Measurements from ENCODE around the gene BCL7A.

The BCL7A gene

GRCh38 chr12:122026706-122027333, 5.1 kb downstream of the BCL7A start:
- Histone ChIP-seq H3K79me2 (ENCODE audit: insufficient read depth, low read length) (peaks cover 91% of the 10 kb centered on the region), H3F3A (ENCODE audit: low read depth) (no peaks in the 10 kb centered on the region)
- TF ChIP-seq EZH2phosphoT487 (IDR thresholded peaks at IDR 0.05; ENCODE audit: borderline replicate concordance) (no peak), CTCF (conservative IDR thresholded peaks at IDR 0.05; ENCODE audit: low read length) (no peak; the same call in 1 of the 2 replicates)

GRCh38 chr12:122028165-122028904, 6.7 kb downstream of the BCL7A start:
- Histone ChIP-seq H3K27me3 (ENCODE audit: insufficient read depth, low read length, poor library complexity, severe bottlenecking) (no peaks in the 10 kb centered on the region), H3K79me2 (ENCODE audit: insufficient read depth, low read length) (peaks cover 94% of the 10 kb centered on the region), H3K4me3 (ENCODE audit: low read length, poor library complexity, severe bottlenecking) (no peak overlapping the region), H3K36me3 (ENCODE audit: insufficient read depth, low read length) (peaks cover 3% of the 10 kb centered on the region; the same call in 1 of the 2 replicates), H3K4me2 (ENCODE audit: low read depth, low read length, poor library complexity, severe bottlenecking) (peak overlapping the region; percentile 39), H3K9me2 (replicated peaks; ENCODE audit: low read depth, low read length) (no peaks in the 10 kb centered on the region), H3K9ac (ENCODE audit: low read depth, low read length, poor library complexity, severe bottlenecking) (no peak overlapping the region), H3K4me1 (ENCODE audit: insufficient read depth, low read length, poor library complexity, severe bottlenecking) (peaks cover 9% of the 10 kb centered on the region), H3K9me3 (ENCODE audit: insufficient read depth, low read depth, low read length) (no peaks in the 10 kb centered on the region), H3F3A (ENCODE audit: low read depth) (no peaks in the 10 kb centered on the region), H2AFZ (ENCODE audit: low read length) (no peak overlapping the region), H4K20me1 (ENCODE audit: insufficient read depth, low read length, poor library complexity, severe bottlenecking) (peaks cover 51% of the 10 kb centered on the region)
- no peak for TF ChIP-seq CTCF (conservative IDR thresholded peaks at IDR 0.05; ENCODE audit: low read length)
- no peak for TF ChIP-seq EZH2phosphoT487 (IDR thresholded peaks at IDR 0.05; ENCODE audit: borderline replicate concordance)

More at GRCh38 chr12:122026706-122027333, 5.1 kb downstream of the BCL7A start:
- no peaks in the 10 kb centered on the region for H3K27me3 ChIP-seq (ENCODE audit: insufficient read depth, low read length, poor library complexity, severe bottlenecking)
- no peak overlapping the region for H3K9ac ChIP-seq (ENCODE audit: low read depth, low read length, poor library complexity, severe bottlenecking)
- H2AFZ ChIP-seq (ENCODE audit: low read length), result no peak overlapping the region
- peak overlapping the region; percentile 23 for H3K4me2 ChIP-seq (ENCODE audit: low read depth, low read length, poor library complexity, severe bottlenecking)
- no peaks in the 10 kb centered on the region for H3K9me2 ChIP-seq (replicated peaks; ENCODE audit: low read depth, low read length)
- peak overlapping the region; percentile 14 for H3K4me3 ChIP-seq (ENCODE audit: low read length, poor library complexity, severe bottlenecking)
- peaks cover 9% of the 10 kb centered on the region for H3K4me1 ChIP-seq (ENCODE audit: insufficient read depth, low read length, poor library complexity, severe bottlenecking)
- peaks cover 2% of the 10 kb centered on the region; the same call in 1 of the 2 replicates for H3K36me3 ChIP-seq (ENCODE audit: insufficient read depth, low read length)
- peaks cover 55% of the 10 kb centered on the region for H4K20me1 ChIP-seq (ENCODE audit: insufficient read depth, low read length, poor library complexity, severe bottlenecking)
- H3K9me3 ChIP-seq (ENCODE audit: insufficient read depth, low read depth, low read length), result no peaks in the 10 kb centered on the region

GRCh38 chr12:122028905-122029560, 7.3 kb downstream of the BCL7A start:
- Histone ChIP-seq H3K9ac (ENCODE audit: low read depth, low read length, poor library complexity, severe bottlenecking) (no peak overlapping the region), H3F3A (ENCODE audit: low read depth) (no peaks in the 10 kb centered on the region), H3K9me2 (replicated peaks; ENCODE audit: low read depth, low read length) (no peaks in the 10 kb centered on the region), H4K20me1 (ENCODE audit: insufficient read depth, low read length, poor library complexity, severe bottlenecking) (peaks cover 44% of the 10 kb centered on the region), H3K9me3 (ENCODE audit: insufficient read depth, low read depth, low read length) (no peaks in the 10 kb centered on the region), H3K27me3 (ENCODE audit: insufficient read depth, low read length, poor library complexity, severe bottlenecking) (no peaks in the 10 kb centered on the region), H3K36me3 (ENCODE audit: insufficient read depth, low read length) (peaks cover 3% of the 10 kb centered on the region; the same call in 1 of the 2 replicates), H3K4me3 (ENCODE audit: low read length, poor library complexity, severe bottlenecking) (no peak overlapping the region), H3K4me2 (ENCODE audit: low read depth, low read length, poor library complexity, severe bottlenecking) (peak overlapping the region; percentile 39), H3K4me1 (ENCODE audit: insufficient read depth, low read length, poor library complexity, severe bottlenecking) (peaks cover 9% of the 10 kb centered on the region), H2AFZ (ENCODE audit: low read length) (no peak overlapping the region), H3K79me2 (ENCODE audit: insufficient read depth, low read length) (peaks cover 93% of the 10 kb centered on the region)
- no peak for TF ChIP-seq EZH2phosphoT487 (IDR thresholded peaks at IDR 0.05; ENCODE audit: borderline replicate concordance)
- no peak for TF ChIP-seq CTCF (conservative IDR thresholded peaks at IDR 0.05; ENCODE audit: low read length)
